Osteoblast (primary cell): ENCODE measurements around the gene NPL. TPM values are rescaled to one million over a fixed set of nuclear protein-coding genes. Genes with fewer than 3 reads are reported as not detected.

Experiments used
- DNase-seq: peaks from one replicate; pipeline ENCODE4 v3.0.0; 2011; ENCODE audit warnings: low spot score, mixed read lengths; ENCODE audit not compliant: insufficient read length; ENCODE audit errors: missing footprints
- H2AFZ ChIP-seq: 2 replicates; pipeline ENCODE4 v1.6.0; 2011; ENCODE audit warnings: mild to moderate bottlenecking, low read length
- H3K27ac ChIP-seq: 2 replicates; pipeline ENCODE4 v1.5.1; 2011; ENCODE audit warnings: mild to moderate bottlenecking, low read depth, low read length, moderate library complexity
- H3K27me3 ChIP-seq: 2 replicates; pipeline ENCODE4 v1.6.0; 2012; ENCODE audit warnings: mild to moderate bottlenecking, control low read depth, inconsistent platforms, low read length, moderate library complexity; ENCODE audit not compliant: insufficient read depth
- H3K36me3 ChIP-seq: 2 replicates; pipeline ENCODE4 v1.5.1; 2011; ENCODE audit warnings: mild to moderate bottlenecking, low read length, control low read depth, moderate library complexity; ENCODE audit not compliant: insufficient read depth
- H3K4me1 ChIP-seq: 2 replicates; pipeline ENCODE4 v1.5.1; 2011; ENCODE audit warnings: mild to moderate bottlenecking, low read length, control low read depth, moderate library complexity; ENCODE audit not compliant: insufficient read depth
- H3K4me2 ChIP-seq: 2 replicates; pipeline ENCODE4 v1.6.0; 2011; ENCODE audit warnings: mild to moderate bottlenecking, low read length; ENCODE audit not compliant: insufficient read depth
- H3K4me3 ChIP-seq: fragments of 200-600 bp; sonication (generic); 3 replicates; pipeline ENCODE4 v1.5.1; 2012; ENCODE audit warnings: mild to moderate bottlenecking, low read length, inconsistent platforms; ENCODE audit not compliant: insufficient read depth
- H3K79me2 ChIP-seq: 2 replicates; pipeline ENCODE4 v1.6.0; 2012; ENCODE audit warnings: mild to moderate bottlenecking, low read length, control low read depth, inconsistent platforms; ENCODE audit not compliant: insufficient read depth
- H3K9me3 ChIP-seq: 2 replicates; pipeline ENCODE4 v1.5.1; 2011; ENCODE audit warnings: low read depth, low read length, control low read depth
- H4K20me1 ChIP-seq: 2 replicates; pipeline ENCODE4 v1.6.0; 2012; ENCODE audit warnings: mild to moderate bottlenecking, low read length, control low read depth; ENCODE audit not compliant: insufficient read depth
- CTCF ChIP-seq: IDR thresholded peaks from 2 replicates; pipeline ENCODE4 v1.5.1; 2011; ENCODE audit warnings: mild to moderate bottlenecking, low read depth, low read length, moderate library complexity; ENCODE audit errors: extremely low read depth
- total RNA-seq: library from RNA; depleted of rRNA; stranded (reverse); fragments of >200 nt; gene quantifications from 2 replicates; pipeline ENCODE4 v1.2.3, GENCODE V29; 2012

Gene NPL
- total RNA-seq, 1 donor = 2.5 TPM

- Histone ChIP-seq H3K27ac (no peak overlapping the region), H3K4me1 (peaks cover 7% of the 10 kb centered on the region), H3K4me3 (no peak overlapping the region), H3K36me3 (no peaks in the 10 kb centered on the region), H4K20me1 (no peaks in the 10 kb centered on the region), H2AFZ (no peak overlapping the region), H3K79me2 (no peaks in the 10 kb centered on the region), H3K9me3 (no peaks in the 10 kb centered on the region), H3K4me2 (no peak overlapping the region), H3K27me3 (peaks cover 25% of the 10 kb centered on the region)
- no peak for DNase-seq
- TF ChIP-seq CTCF = peak; percentile 83
Measured at GRCh38 chr1:182784556-182785171, 4.9 kb upstream of the NPL start.

DNA sequence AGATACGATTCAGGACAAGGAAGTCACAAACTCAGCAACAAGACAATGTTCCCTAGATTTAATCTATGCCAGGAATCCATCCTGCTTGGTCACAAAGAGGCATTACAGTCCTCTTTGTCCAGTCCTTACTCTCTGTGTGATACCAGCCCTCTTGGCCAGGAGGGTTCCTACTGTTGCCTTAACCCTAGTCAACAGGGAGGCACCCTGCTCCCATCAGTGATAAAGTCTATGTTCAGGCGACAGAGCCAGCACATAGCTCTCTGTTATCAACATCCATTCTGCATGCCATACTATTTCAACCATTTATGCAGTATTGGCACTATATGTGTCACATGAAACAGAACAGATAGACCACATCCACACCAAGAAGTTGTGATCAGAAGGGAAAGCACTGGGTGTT, 4.4 kb upstream of the NPL start:
- H3K27ac ChIP-seq = no peak overlapping the region
- no peaks in the 10 kb centered on the region for H4K20me1 ChIP-seq
- no peak overlapping the region for H3K4me2 ChIP-seq
- H3K36me3 ChIP-seq = no peaks in the 10 kb centered on the region
- no peak overlapping the region for H3K4me3 ChIP-seq
- no peak for DNase-seq
- no peaks in the 10 kb centered on the region for H3K79me2 ChIP-seq
- no peak overlapping the region for H2AFZ ChIP-seq
- H3K9me3 ChIP-seq = no peaks in the 10 kb centered on the region
- TF ChIP-seq CTCF = no peak
- peaks cover 11% of the 10 kb centered on the region for H3K4me1 ChIP-seq
- H3K27me3 ChIP-seq = peaks cover 29% of the 10 kb centered on the region

GRCh38 chr1:182786223-182786994, 3.2 kb upstream of the NPL start:
- Histone ChIP-seq H3K79me2 (no peaks in the 10 kb centered on the region), H3K27ac (no peak overlapping the region), H3K9me3 (no peaks in the 10 kb centered on the region), H4K20me1 (no peaks in the 10 kb centered on the region), H3K27me3 (peaks cover 36% of the 10 kb centered on the region), H3K36me3 (no peaks in the 10 kb centered on the region), H3K4me1 (peaks cover 12% of the 10 kb centered on the region), H2AFZ (no peak overlapping the region), H3K4me2 (no peak overlapping the region), H3K4me3 (no peak overlapping the region)
- peak; percentile 93 for DNase-seq
- peak; percentile 85 for TF ChIP-seq CTCF

DNA sequence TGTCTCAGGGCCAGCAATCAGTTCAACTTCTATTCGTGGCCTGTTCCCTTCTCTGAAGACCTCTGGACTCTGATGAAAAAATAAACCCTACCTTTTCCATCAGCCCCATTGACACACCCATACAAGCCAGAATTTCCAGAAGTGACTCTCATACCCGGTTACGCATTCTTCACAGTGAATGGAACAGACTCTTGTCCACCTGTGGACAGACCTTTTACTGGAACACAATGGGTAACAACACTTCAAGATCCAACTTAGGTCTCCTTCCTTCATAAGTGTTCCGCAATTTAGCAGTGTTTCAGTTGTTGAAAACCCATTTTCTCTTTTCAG, 2.6 kb upstream of the NPL start:
- Histone ChIP-seq H3K36me3 (no peaks in the 10 kb centered on the region), H3K4me2 (no peak overlapping the region), H2AFZ (no peak overlapping the region), H3K9me3 (no peaks in the 10 kb centered on the region), H3K27me3 (peaks cover 36% of the 10 kb centered on the region), H3K4me1 (peaks cover 12% of the 10 kb centered on the region), H4K20me1 (no peaks in the 10 kb centered on the region), H3K79me2 (no peaks in the 10 kb centered on the region), H3K4me3 (no peak overlapping the region), H3K27ac (no peak overlapping the region)
- no peak for TF ChIP-seq CTCF
- no peak for DNase-seq
